K562 (cell line): ENCODE data around the gene NEDD4. TPM values are rescaled to one million over a fixed set of nuclear protein-coding genes. Genes with fewer than 3 reads are reported as not detected.

Experiments
- MBD2 ChIP-seq: sonication (generic); IDR thresholded peaks from 2 replicates; pipeline ENCODE4 v1.6.1; 2016; ENCODE audit warnings: low read depth, borderline replicate concordance
- MYC ChIP-seq, 2 experiments: fragments of 250-450 bp in 1 of 2; sonication (Bioruptor Pico) in 1 of 2; IDR thresholded peaks; 2 replicates each; pipeline versions ENCODE4 v1.5.1 to v1.6.1; 2012 to 2021; ENCODE audit warnings: low read depth in 2 of 2, borderline replicate concordance in 1 of 2, improper control_type of control experiment in 1 of 2, low read length in 1 of 2, mild to moderate bottlenecking in 1 of 2, moderate library complexity in 1 of 2
- SAP30 ChIP-seq: fragments of 200-600 bp; sonication (generic); IDR thresholded peaks from 2 replicates; pipeline ENCODE4 v1.6.1; 2012; ENCODE audit warnings: borderline replicate concordance, low read depth, mild to moderate bottlenecking, moderate library complexity, low read length, control low read depth, inconsistent platforms; ENCODE audit not compliant: insufficient read depth, poor library complexity, severe bottlenecking
- XRCC5 ChIP-seq: fragments of 200-400 bp; formaldehyde crosslinking; IDR thresholded peaks from 2 replicates; pipeline ENCODE4 v1.6.1; 2017; ENCODE audit warnings: low read depth, mild to moderate bottlenecking, low read length
- polyA plus RNA-seq, 8 experiments: library from polyadenylated mRNA; depleted of rRNA in 4 of 8; stranded (reverse) in 5 of 8; unstranded in 3 of 8; fragments of >200 nt; fragmentation: Nextera tagmentation in 2 of 8; fragmentation: Illumina TruSeq in 1 of 8; extraction: Ambion mirVana in 2 of 8; extraction: Trizol in 1 of 8; gene quantifications; 2 replicates each; pipeline versions ENCODE4 v1.2.1 to v1.2.3, GENCODE V29; 2011 to 2014; ENCODE audit warnings: inconsistent platforms in 1 of 8, missing spikeins in 1 of 8
- total RNA-seq, 7 experiments: library from RNA; depleted of rRNA in 6 of 7; stranded (reverse); fragments of >200 nt in 6 of 7; fragmentation: Illumina TruSeq in 2 of 7; extraction: Trizol in 2 of 7; gene quantifications; 2 replicates each; pipeline versions ENCODE4 v1.2.1 to v1.2.3, GENCODE V29; 2011 to 2021; ENCODE audit warnings: low replicate concordance in 1 of 7
- TF ChIP-seq, protein P1 (sequence below): IDR thresholded peaks from 2 replicates; pipeline ENCODE4 v1.6.1; 2011; ENCODE audit warnings: borderline replicate concordance, low read depth, mild to moderate bottlenecking, moderate library complexity, low read length; ENCODE audit not compliant: insufficient read depth, poor library complexity, severe bottlenecking
- TF ChIP-seq, protein P2 (sequence below), 2 experiments: fragments of 450-650 bp in 1 of 2; sonication (generic) in 1 of 2; formaldehyde crosslinking in 1 of 2; IDR thresholded peaks; 2 replicates each; pipeline versions ENCODE4 v1.7.1 to v1.9.0; 2016 to 2022; ENCODE audit warnings: inconsistent platforms in 1 of 2, mild to moderate bottlenecking in 1 of 2, missing genetic modification reagents in 1 of 2
- TF ChIP-seq, protein P3 (sequence below), 3 experiments: IDR thresholded peaks in 2 of 3; conservative IDR thresholded peaks in 1 of 3; 2 replicates each; pipeline ENCODE4 v1.5.1; 2011 to 2012; ENCODE audit warnings: low read length in 3 of 3, mild to moderate bottlenecking in 3 of 3, control low read depth in 2 of 3, improper control_type of control experiment in 1 of 3, inconsistent platforms in 1 of 3, low read depth in 1 of 3, mixed read lengths in 1 of 3, moderate library complexity in 1 of 3; ENCODE audit not compliant: insufficient read depth in 2 of 3

Gene NEDD4
- total and polyA plus RNA-seq, 9 of the 15 experiments (the other 6 are each of a cell fraction or from before 2014, with no cell fraction given), result 7.2 to 23.7 (median 17.3) TPM

DNA sequence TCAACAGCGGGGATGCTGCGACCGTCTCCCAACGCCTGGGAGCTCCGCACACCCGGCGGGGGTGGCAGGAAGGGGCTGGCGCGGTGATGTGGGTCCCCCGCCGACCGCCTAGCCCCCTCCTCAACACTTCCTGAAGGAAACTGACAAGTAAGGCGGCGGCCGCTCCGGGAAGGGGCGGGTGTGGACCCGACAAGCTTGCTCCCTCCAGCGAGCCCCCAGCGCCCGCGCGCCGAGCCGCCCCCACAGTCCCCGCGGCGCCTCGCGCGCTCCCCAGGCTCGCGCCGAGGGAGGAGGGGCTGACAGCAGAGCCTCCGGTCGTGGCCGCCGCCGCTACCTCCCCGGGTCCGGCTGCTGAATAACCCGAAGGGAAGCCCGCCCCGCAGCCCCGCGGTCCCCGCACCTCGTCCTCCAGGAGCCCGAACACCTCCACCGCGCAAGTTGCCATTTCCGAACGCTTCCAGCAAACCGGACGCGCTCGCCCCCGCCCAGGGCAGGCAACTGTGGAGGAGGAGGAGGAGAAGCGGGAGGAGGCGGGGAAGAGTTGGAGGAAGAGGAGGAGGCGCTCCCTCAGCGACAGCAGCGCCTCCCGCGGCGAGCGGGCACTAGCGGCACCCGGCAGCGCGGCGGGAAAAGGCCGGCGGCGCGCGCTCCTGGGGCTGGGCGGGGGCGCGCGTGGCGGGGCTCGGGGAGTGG, at the start of gene NEDD4 (continued):
- TF ChIP-seq, protein P1, sequence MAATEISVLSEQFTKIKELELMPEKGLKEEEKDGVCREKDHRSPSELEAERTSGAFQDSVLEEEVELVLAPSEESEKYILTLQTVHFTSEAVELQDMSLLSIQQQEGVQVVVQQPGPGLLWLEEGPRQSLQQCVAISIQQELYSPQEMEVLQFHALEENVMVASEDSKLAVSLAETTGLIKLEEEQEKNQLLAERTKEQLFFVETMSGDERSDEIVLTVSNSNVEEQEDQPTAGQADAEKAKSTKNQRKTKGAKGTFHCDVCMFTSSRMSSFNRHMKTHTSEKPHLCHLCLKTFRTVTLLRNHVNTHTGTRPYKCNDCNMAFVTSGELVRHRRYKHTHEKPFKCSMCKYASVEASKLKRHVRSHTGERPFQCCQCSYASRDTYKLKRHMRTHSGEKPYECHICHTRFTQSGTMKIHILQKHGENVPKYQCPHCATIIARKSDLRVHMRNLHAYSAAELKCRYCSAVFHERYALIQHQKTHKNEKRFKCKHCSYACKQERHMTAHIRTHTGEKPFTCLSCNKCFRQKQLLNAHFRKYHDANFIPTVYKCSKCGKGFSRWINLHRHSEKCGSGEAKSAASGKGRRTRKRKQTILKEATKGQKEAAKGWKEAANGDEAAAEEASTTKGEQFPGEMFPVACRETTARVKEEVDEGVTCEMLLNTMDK, result peak; percentile 82
- TF ChIP-seq SAP30 (peak; percentile 19), MYC (IDR thresholded peaks at IDR 0.05; ENCODE audit: low read depth, low read length) (peak; percentile 56; the same call in 1 of the 2 replicates), MYC (CRISPR knock-in tag; IDR thresholded peaks at IDR 0.05; ENCODE audit: borderline replicate concordance, low read depth) (no peak), XRCC5 (0 out of 2 replicates have a peak, but pooled peaks have one; percentile 35), MBD2 (peak; percentile 37; the same call in 1 of the 2 replicates)
- TF ChIP-seq, protein P2, sequence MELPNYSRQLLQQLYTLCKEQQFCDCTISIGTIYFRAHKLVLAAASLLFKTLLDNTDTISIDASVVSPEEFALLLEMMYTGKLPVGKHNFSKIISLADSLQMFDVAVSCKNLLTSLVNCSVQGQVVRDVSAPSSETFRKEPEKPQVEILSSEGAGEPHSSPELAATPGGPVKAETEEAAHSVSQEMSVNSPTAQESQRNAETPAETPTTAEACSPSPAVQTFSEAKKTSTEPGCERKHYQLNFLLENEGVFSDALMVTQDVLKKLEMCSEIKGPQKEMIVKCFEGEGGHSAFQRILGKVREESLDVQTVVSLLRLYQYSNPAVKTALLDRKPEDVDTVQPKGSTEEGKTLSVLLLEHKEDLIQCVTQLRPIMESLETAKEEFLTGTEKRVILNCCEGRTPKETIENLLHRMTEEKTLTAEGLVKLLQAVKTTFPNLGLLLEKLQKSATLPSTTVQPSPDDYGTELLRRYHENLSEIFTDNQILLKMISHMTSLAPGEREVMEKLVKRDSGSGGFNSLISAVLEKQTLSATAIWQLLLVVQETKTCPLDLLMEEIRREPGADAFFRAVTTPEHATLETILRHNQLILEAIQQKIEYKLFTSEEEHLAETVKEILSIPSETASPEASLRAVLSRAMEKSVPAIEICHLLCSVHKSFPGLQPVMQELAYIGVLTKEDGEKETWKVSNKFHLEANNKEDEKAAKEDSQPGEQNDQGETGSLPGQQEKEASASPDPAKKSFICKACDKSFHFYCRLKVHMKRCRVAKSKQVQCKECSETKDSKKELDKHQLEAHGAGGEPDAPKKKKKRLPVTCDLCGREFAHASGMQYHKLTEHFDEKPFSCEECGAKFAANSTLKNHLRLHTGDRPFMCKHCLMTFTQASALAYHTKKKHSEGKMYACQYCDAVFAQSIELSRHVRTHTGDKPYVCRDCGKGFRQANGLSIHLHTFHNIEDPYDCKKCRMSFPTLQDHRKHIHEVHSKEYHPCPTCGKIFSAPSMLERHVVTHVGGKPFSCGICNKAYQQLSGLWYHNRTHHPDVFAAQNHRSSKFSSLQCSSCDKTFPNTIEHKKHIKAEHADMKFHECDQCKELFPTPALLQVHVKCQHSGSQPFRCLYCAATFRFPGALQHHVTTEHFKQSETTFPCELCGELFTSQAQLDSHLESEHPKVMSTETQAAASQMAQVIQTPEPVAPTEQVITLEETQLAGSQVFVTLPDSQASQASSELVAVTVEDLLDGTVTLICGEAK (IDR thresholded peaks at IDR 0.05), result no peak
- TF ChIP-seq, protein P2 (CRISPR knock-in tag; IDR thresholded peaks at IDR 0.05), result no peak
- TF ChIP-seq, protein P3, sequence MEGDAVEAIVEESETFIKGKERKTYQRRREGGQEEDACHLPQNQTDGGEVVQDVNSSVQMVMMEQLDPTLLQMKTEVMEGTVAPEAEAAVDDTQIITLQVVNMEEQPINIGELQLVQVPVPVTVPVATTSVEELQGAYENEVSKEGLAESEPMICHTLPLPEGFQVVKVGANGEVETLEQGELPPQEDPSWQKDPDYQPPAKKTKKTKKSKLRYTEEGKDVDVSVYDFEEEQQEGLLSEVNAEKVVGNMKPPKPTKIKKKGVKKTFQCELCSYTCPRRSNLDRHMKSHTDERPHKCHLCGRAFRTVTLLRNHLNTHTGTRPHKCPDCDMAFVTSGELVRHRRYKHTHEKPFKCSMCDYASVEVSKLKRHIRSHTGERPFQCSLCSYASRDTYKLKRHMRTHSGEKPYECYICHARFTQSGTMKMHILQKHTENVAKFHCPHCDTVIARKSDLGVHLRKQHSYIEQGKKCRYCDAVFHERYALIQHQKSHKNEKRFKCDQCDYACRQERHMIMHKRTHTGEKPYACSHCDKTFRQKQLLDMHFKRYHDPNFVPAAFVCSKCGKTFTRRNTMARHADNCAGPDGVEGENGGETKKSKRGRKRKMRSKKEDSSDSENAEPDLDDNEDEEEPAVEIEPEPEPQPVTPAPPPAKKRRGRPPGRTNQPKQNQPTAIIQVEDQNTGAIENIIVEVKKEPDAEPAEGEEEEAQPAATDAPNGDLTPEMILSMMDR (IDR thresholded peaks at IDR 0.05 in 2 of 3, conservative IDR thresholded peaks at IDR 0.05 in 1 of 3; ENCODE audit: insufficient read depth in 2 of 3, low read depth in 1 of 3, low read length in 3 of 3), result peak; percentile 49 to 71 (median 63)
